SU-DHL-6 (cell line): ENCODE measurements around the gene ZNF385C.

Source experiments
- H2AFZ ChIP-seq: fragments of 200-600 bp; sonication (generic); 2 replicates; pipeline ENCODE4 v1.6.1; 2014; ENCODE audit warnings: low read depth, mild to moderate bottlenecking, moderate library complexity, mixed read lengths, antibody characterized with exemption, low read length; ENCODE audit not compliant: severe bottlenecking
- H3F3A ChIP-seq: fragments of 200-600 bp; shearing (Covaris generic); 2 replicates; pipeline ENCODE4 v1.6.0; 2016; ENCODE audit warnings: antibody characterized with exemption, mild to moderate bottlenecking; ENCODE audit not compliant: insufficient read depth
- H3K27ac ChIP-seq: fragments of 200-600 bp; sonication (generic); 2 replicates; pipeline ENCODE4 v1.5.1; 2016; ENCODE audit warnings: low read depth, mild to moderate bottlenecking, low read length, moderate library complexity, mixed read lengths
- H3K27me3 ChIP-seq: fragments of 200-600 bp; sonication (generic), shearing (Covaris generic); 2 replicates; pipeline ENCODE4 v1.6.0; 2014; ENCODE audit warnings: mild to moderate bottlenecking, low read length
- H3K36me3 ChIP-seq: fragments of 200-600 bp; sonication (generic); 2 replicates; pipeline ENCODE4 v1.6.1; 2014; ENCODE audit warnings: mild to moderate bottlenecking, low read length, mixed read lengths
- H3K4me2 ChIP-seq: fragments of 300-600, 200-600 bp; shearing (Covaris generic), sonication (generic); 2 replicates; pipeline ENCODE4 v1.6.0; 2014; ENCODE audit warnings: low read length, low read depth, mild to moderate bottlenecking; ENCODE audit not compliant: poor library complexity, severe bottlenecking
- H3K4me3 ChIP-seq: fragments of 200-600 bp; sonication (generic); 2 replicates; pipeline ENCODE4 v1.5.1; 2014; ENCODE audit warnings: antibody characterized with exemption, low read length, mild to moderate bottlenecking, mixed read lengths; ENCODE audit not compliant: insufficient read depth, poor library complexity, severe bottlenecking
- H3K79me2 ChIP-seq: fragments of 200-600 bp; sonication (generic); 2 replicates; pipeline ENCODE4 v1.6.1; 2014; ENCODE audit warnings: mild to moderate bottlenecking, low read length, moderate library complexity; ENCODE audit not compliant: insufficient read depth
- H3K9ac ChIP-seq: fragments of 200-600 bp; sonication (generic); 2 replicates; pipeline ENCODE4 v1.7.0; 2014; ENCODE audit warnings: mild to moderate bottlenecking, low read length
- H3K9me2 ChIP-seq: fragments of 200-600 bp; sonication (generic); replicated peaks from 2 replicates; pipeline ENCODE4 v1.6.1; 2014; ENCODE audit warnings: low read length; ENCODE audit not compliant: insufficient read depth
- H3K9me3 ChIP-seq: fragments of 200-600 bp; sonication (generic); 2 replicates; pipeline ENCODE4 v1.6.1; 2014; ENCODE audit warnings: low read length, mixed read lengths; ENCODE audit not compliant: insufficient read depth
- H4K20me1 ChIP-seq: fragments of 200-600 bp; sonication (generic); 2 replicates; pipeline ENCODE4 v1.6.1; 2014; ENCODE audit warnings: low read depth, mild to moderate bottlenecking, antibody characterized with exemption, low read length, moderate library complexity, mixed read lengths
- EZH2phosphoT487 ChIP-seq: fragments of 200-600 bp; sonication (generic), shearing (Covaris generic); conservative IDR thresholded peaks from 2 replicates; pipeline ENCODE4 v1.6.1; 2018; ENCODE audit warnings: mild to moderate bottlenecking, antibody characterized with exemption, low read length, moderate library complexity, mixed read lengths
- TF ChIP-seq, protein P1 (sequence below): fragments of 200-600 bp; sonication (generic); IDR thresholded peaks from one replicate; pipeline ENCODE4 v1.5.1; 2017; ENCODE audit warnings: antibody characterized with exemption, mild to moderate bottlenecking, low read length, moderate library complexity; ENCODE audit not compliant: insufficient read depth, poor library complexity, severe bottlenecking

ZNF385C gene

DNA sequence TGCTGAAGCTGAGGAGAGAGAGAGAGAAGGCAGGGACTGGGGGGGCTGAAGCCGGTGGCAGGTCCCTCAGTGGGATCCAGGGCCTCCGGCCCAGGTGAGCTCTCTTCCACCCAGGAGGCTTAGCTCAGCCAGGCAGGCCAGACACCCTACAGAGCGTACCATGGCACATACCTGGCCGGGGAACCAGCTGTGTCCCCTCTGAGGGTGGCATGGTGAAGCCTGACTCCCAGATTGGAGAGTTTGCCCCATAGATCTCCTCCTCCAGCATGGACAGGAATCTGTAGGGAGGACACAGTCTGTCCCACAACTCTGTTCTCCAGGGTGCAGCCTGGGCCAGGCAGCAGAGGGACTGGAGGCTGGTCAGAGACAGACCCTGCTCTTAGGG, 19.8 kb upstream of the ZNF385C start:
- Histone ChIP-seq H3K9me3 (no peaks in the 10 kb centered on the region), H3K9ac (no peak overlapping the region), H3K4me3 (no peak overlapping the region), H3K27ac (no peak overlapping the region), H3F3A (peaks cover 11% of the 10 kb centered on the region), H3K27me3 (no peaks in the 10 kb centered on the region), H3K4me2 (no peak overlapping the region), H2AFZ (no peak overlapping the region), H3K36me3 (no peaks in the 10 kb centered on the region), H3K79me2 (no peaks in the 10 kb centered on the region), H3K9me2 (no peaks in the 10 kb centered on the region), H4K20me1 (no peaks in the 10 kb centered on the region)
- TF ChIP-seq, protein P1, sequence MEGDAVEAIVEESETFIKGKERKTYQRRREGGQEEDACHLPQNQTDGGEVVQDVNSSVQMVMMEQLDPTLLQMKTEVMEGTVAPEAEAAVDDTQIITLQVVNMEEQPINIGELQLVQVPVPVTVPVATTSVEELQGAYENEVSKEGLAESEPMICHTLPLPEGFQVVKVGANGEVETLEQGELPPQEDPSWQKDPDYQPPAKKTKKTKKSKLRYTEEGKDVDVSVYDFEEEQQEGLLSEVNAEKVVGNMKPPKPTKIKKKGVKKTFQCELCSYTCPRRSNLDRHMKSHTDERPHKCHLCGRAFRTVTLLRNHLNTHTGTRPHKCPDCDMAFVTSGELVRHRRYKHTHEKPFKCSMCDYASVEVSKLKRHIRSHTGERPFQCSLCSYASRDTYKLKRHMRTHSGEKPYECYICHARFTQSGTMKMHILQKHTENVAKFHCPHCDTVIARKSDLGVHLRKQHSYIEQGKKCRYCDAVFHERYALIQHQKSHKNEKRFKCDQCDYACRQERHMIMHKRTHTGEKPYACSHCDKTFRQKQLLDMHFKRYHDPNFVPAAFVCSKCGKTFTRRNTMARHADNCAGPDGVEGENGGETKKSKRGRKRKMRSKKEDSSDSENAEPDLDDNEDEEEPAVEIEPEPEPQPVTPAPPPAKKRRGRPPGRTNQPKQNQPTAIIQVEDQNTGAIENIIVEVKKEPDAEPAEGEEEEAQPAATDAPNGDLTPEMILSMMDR: no peak
- TF ChIP-seq EZH2phosphoT487: no peak

GRCh38 chr17:42117397-42118125, 19.3 kb upstream of the ZNF385C start:
- no peaks in the 10 kb centered on the region for H4K20me1 ChIP-seq
- H3K79me2 ChIP-seq: no peaks in the 10 kb centered on the region
- H3K27ac ChIP-seq: no peak overlapping the region
- H3K9me3 ChIP-seq: no peaks in the 10 kb centered on the region
- no peaks in the 10 kb centered on the region for H3K9me2 ChIP-seq
- peaks cover 11% of the 10 kb centered on the region for H3F3A ChIP-seq
- H2AFZ ChIP-seq: no peak overlapping the region
- no peaks in the 10 kb centered on the region for H3K27me3 ChIP-seq
- H3K4me3 ChIP-seq: no peak overlapping the region
- no peak overlapping the region for H3K4me2 ChIP-seq
- no peak for TF ChIP-seq EZH2phosphoT487
- TF ChIP-seq, protein P1: no peak
- no peaks in the 10 kb centered on the region for H3K36me3 ChIP-seq
- no peak overlapping the region for H3K9ac ChIP-seq

GRCh38 chr17:42116705-42117396, 18.6 kb upstream of the ZNF385C start:
- Histone ChIP-seq H4K20me1 (no peaks in the 10 kb centered on the region), H3K27me3 (no peaks in the 10 kb centered on the region), H3F3A (peaks cover 11% of the 10 kb centered on the region), H3K4me2 (peak overlapping the region; percentile 48), H3K27ac (peak overlapping the region; percentile 72; the same call in 1 of the 2 replicates), H3K4me3 (no peak overlapping the region), H3K79me2 (no peaks in the 10 kb centered on the region), H2AFZ (no peak overlapping the region), H3K9me3 (no peaks in the 10 kb centered on the region), H3K9me2 (no peaks in the 10 kb centered on the region), H3K9ac (no peak overlapping the region), H3K36me3 (no peaks in the 10 kb centered on the region)
- TF ChIP-seq, protein P1: peak; percentile 74
- no peak for TF ChIP-seq EZH2phosphoT487
